Lung microvascular endothelial cell (primary cell): ENCODE results near the gene PSAP. TPM values are rescaled to one million over a fixed set of nuclear protein-coding genes. Genes with fewer than 3 reads are reported as not detected.

Experiments used
- DNase-seq, 2 donors: peaks; one replicate each; pipeline versions ENCODE4 v3.0.0 to v3.0.0-alpha.2; 2010; ENCODE audit warnings: low read depth in 2 of 2
- total RNA-seq: library from RNA; depleted of rRNA; stranded (reverse); fragments of >200 nt; gene quantifications from 2 replicates; pipeline ENCODE4 v1.2.1, GENCODE V29; 2014

Gene PSAP
- total RNA-seq, 1 donor from 2014 or later, result 688 TPM

GRCh38 chr10:71810048-71810750 is 40.9 kb downstream of the PSAP start:
- DNase-seq, result no peak

- DNase-seq, result no peak
Observed at GRCh38 chr10:71809628-71810027, 41.4 kb downstream of the PSAP start.

GRCh38 chr10:71807557-71808510 is 43.2 kb downstream of the PSAP start:
- no peak for DNase-seq

- no peak for DNase-seq
Observed at GRCh38 chr10:71806704-71807556, 44.1 kb downstream of the PSAP start.

GRCh38 chr10:71805776-71806703 is 45.0 kb downstream of the PSAP start:
- DNase-seq, result peak in 1 of 2 donors; percentile 33

GRCh38 chr10:71804077-71804476 is 47.0 kb downstream of the PSAP start:
- no peak for DNase-seq

GRCh38 chr10:71802715-71803488 is 48.1 kb downstream of the PSAP start:
- no peak for DNase-seq

GRCh38 chr10:71802235-71802634 is 48.8 kb downstream of the PSAP start:
- no peak for DNase-seq

- DNase-seq, result no peak
Observed at GRCh38 chr10:71801361-71801760, 49.7 kb downstream of the PSAP start.

GRCh38 chr10:71799608-71800453 is 51.2 kb downstream of the PSAP start:
- no peak for DNase-seq

- DNase-seq, result no peak
Observed at GRCh38 chr10:71799112-71799511, 51.9 kb downstream of the PSAP start.

- DNase-seq, result no peak
Observed at GRCh38 chr10:71798308-71798624, 52.8 kb downstream of the PSAP start.

- DNase-seq, result peak; percentile 30 to 54
Observed at GRCh38 chr10:71797533-71798307, 53.3 kb downstream of the PSAP start.

GRCh38 chr10:71796749-71797405 is 54.2 kb downstream of the PSAP start:
- peak in 1 of 2 donors; percentile 12 for DNase-seq

- peak; percentile 36 to 51 for DNase-seq
Observed at GRCh38 chr10:71795248-71795647, 55.8 kb downstream of the PSAP start.

GRCh38 chr10:71790749-71791440 is 60.2 kb downstream of the PSAP start:
- no peak for DNase-seq

- DNase-seq, result no peak
Observed at GRCh38 chr10:71789871-71790270, 61.2 kb downstream of the PSAP start.
